ENCODE measurements around the gene DGKQ. TPM values are rescaled to one million over a fixed set of nuclear protein-coding genes. Genes with fewer than 3 reads are reported as not detected.

DGKQ gene
- total and polyA plus RNA-seq, 2 donors (not counting 3 experiments of a cell fraction or from before 2014, with no cell fraction given), result 15.8 to 20.2 TPM

DNA sequence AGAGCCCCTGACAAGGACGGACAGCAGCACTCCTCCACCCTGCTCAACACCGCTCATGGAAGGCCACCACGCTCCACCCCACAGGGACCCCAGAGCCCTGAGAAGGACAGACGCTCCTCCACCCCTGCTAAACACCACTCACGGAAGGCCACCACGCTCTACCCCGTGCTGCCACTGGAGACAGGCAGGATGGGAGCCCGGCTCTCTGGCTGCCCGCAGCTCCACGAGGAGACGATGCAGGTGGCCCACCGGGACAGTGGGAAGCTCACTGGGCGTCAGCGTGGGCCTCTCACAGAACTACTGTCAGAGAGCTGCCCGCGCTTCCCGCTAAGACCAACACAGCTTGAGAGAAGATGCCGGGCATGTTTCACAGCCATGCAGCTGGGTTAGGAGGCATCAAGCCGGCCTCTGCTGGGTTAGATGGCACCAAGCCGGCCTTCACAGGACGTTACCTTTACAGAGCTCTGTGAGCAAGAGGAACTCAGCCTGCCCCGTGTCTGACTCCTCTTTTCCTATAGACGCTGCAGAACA, 62.1 kb downstream of the DGKQ start:
- Histone ChIP-seq H3K4me2 (ENCODE audit: insufficient read depth, low read length) (no peak overlapping the region), H3K4me3 (replicated peaks in 1 of 3; ENCODE audit: insufficient read depth in 1 of 3, low read depth in 1 of 3, low read length in 3 of 3) (no peak overlapping the region), H3K27me3 (ENCODE audit: control insufficient read depth in 2 of 2, insufficient read depth in 2 of 2, low read length in 2 of 2) (no peaks in the 10 kb centered on the region), H3K9me3 (replicated peaks; ENCODE audit: control insufficient read depth, insufficient read depth, low read length) (no peaks in the 10 kb centered on the region), H3K4me1 (ENCODE audit: control insufficient read depth, extremely low read depth, insufficient read depth, low read length) (peaks cover 17% of the 10 kb centered on the region), H2AFZ (ENCODE audit: low read depth, low read length) (no peak overlapping the region), H3K36me3 (ENCODE audit: control insufficient read depth in 2 of 2, extremely low read depth in 1 of 2, insufficient read depth in 2 of 2, low read length in 2 of 2) (peaks cover 4 to 9% of the 10 kb centered on the region in 2 experiments), H4K20me1 (replicated peaks; ENCODE audit: control insufficient read depth, extremely low read depth, insufficient read depth, low read length) (peaks cover 5% of the 10 kb centered on the region), H3K27ac (ENCODE audit: insufficient read depth, low read depth, low read length) (no peak overlapping the region), H3K9ac (replicated peaks; ENCODE audit: extremely low read depth, insufficient read depth, low read length) (no peak overlapping the region), H3K9me1 (replicated peaks; ENCODE audit: control insufficient read depth, extremely low read depth, insufficient read depth, low read length) (no peaks in the 10 kb centered on the region), H3K79me2 (ENCODE audit: control insufficient read depth, insufficient read depth, low read length) (peaks cover 31% of the 10 kb centered on the region)
- intact Hi-C loops (cut with micrococcal nuclease) (no loop called here), dilution Hi-C loops (cut with MboI; ENCODE audit: extremely low pct_ligation_motif_present, low sequenced_read_pairs) (no loop called here)
- CTCF ChIA-PET, result interaction anchor here (1.5 kb wide), 1 partner anchor 21 kb away, joined by 3 read pairs; the partner anchor contains the start of genes GAK and TMEM175
- no peak for TF ChIP-seq POLR2A (IDR thresholded peaks at IDR 0.05; ENCODE audit: low read depth, low read length)
- no peak for TF ChIP-seq POLR2AphosphoS5 (IDR thresholded peaks at IDR 0.05; ENCODE audit: insufficient read depth, low read depth, low read length)
- no peak for TF ChIP-seq JUN (IDR thresholded peaks at IDR 0.05; ENCODE audit: borderline replicate concordance, insufficient read depth, insufficient read length, low read depth)
- TF ChIP-seq GATA2 (IDR thresholded peaks at IDR 0.05; ENCODE audit: insufficient read depth, insufficient read length, low read depth, low read length), result no peak
- TF ChIP-seq, protein P1, sequence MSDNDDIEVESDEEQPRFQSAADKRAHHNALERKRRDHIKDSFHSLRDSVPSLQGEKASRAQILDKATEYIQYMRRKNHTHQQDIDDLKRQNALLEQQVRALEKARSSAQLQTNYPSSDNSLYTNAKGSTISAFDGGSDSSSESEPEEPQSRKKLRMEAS (IDR thresholded peaks at IDR 0.05; ENCODE audit: insufficient read depth, insufficient read length), result no peak
- TF ChIP-seq MYC (IDR thresholded peaks at IDR 0.05; ENCODE audit: low read depth, low read length), result no peak
- no TSS peak for BruUV-seq (replicated peaks)
- FAIRE-seq, result no peak
- POLR2A ChIA-PET, result no interaction called here
- no peak for DNase-seq (ENCODE audit: low read depth, low spot score)

DNA sequence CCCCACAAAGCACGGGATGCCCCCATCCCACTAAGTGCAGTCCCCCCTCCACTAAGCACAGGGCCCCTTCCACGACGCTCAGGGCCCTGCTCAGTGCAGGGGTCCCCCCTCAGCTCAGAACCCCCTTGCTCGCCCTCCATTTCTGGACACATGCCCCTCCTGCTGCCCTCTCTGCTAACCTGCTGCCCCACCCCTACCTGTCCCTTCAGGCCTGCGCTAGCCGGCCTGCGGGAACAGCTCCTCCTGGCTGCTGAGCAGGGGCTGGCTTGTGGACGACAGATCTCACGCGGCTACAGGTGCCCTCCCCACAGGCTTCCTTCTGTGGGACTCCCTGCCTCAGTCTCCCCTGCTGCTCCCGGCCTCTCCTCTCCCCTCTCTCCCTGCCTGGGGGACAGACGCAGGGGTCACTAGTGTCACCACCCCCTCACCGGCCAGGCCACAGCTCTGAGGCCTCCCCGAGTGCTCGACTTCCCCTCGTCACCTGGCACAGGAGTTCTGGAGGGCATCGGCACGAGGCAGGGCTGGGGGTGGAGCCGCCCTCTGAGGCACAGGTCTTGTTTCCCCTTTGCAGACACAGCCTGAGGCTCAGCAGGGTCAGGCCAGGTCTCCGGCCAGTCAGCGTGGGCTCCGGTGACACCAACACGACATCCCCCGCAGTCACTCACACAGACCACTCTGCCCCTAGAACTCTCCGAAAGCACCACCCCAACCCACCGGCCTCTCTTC, 62.8 kb downstream of the DGKQ start:
- no peak for DNase-seq (ENCODE audit: low read depth, low spot score)
- H3K27me3 ChIP-seq (ENCODE audit: control insufficient read depth in 2 of 2, insufficient read depth in 2 of 2, low read length in 2 of 2), result no peaks in the 10 kb centered on the region
- no peak overlapping the region for H2AFZ ChIP-seq (ENCODE audit: low read depth, low read length)
- CTCF ChIA-PET, result interaction anchor here (1.5 kb wide), 1 partner anchor 21 kb away, joined by 3 read pairs; the partner anchor contains the start of genes GAK and TMEM175
- BruUV-seq (replicated peaks), result no TSS peak
- H3K4me2 ChIP-seq (ENCODE audit: insufficient read depth, low read length), result no peak overlapping the region
- TF ChIP-seq EZH2 (IDR thresholded peaks at IDR 0.05; ENCODE audit: borderline replicate concordance, low read depth, low read length, severe bottlenecking) (no peak), GATA2 (IDR thresholded peaks at IDR 0.05; ENCODE audit: insufficient read depth, insufficient read length, low read depth, low read length) (no peak), MYC (IDR thresholded peaks at IDR 0.05; ENCODE audit: low read depth, low read length) (no peak), JUN (IDR thresholded peaks at IDR 0.05; ENCODE audit: borderline replicate concordance, insufficient read depth, insufficient read length, low read depth) (no peak), FOS (IDR thresholded peaks at IDR 0.05; ENCODE audit: borderline replicate concordance, insufficient read depth, low read length) (no peak), POLR2A (IDR thresholded peaks at IDR 0.05; ENCODE audit: low read depth, low read length) (no peak), POLR2AphosphoS5 (IDR thresholded peaks at IDR 0.05; ENCODE audit: insufficient read depth, low read depth, low read length) (no peak)
- TF ChIP-seq, protein P2, sequence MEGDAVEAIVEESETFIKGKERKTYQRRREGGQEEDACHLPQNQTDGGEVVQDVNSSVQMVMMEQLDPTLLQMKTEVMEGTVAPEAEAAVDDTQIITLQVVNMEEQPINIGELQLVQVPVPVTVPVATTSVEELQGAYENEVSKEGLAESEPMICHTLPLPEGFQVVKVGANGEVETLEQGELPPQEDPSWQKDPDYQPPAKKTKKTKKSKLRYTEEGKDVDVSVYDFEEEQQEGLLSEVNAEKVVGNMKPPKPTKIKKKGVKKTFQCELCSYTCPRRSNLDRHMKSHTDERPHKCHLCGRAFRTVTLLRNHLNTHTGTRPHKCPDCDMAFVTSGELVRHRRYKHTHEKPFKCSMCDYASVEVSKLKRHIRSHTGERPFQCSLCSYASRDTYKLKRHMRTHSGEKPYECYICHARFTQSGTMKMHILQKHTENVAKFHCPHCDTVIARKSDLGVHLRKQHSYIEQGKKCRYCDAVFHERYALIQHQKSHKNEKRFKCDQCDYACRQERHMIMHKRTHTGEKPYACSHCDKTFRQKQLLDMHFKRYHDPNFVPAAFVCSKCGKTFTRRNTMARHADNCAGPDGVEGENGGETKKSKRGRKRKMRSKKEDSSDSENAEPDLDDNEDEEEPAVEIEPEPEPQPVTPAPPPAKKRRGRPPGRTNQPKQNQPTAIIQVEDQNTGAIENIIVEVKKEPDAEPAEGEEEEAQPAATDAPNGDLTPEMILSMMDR (IDR thresholded peaks at IDR 0.05; ENCODE audit: extremely low read depth in 1 of 2, insufficient read depth in 1 of 2, low read depth in 1 of 2, low read length in 2 of 2), result no peak
- TF ChIP-seq, protein P1 (IDR thresholded peaks at IDR 0.05; ENCODE audit: insufficient read depth, insufficient read length), result no peak
- POLR2A ChIA-PET, result no interaction called here
- H3K9me3 ChIP-seq (replicated peaks; ENCODE audit: control insufficient read depth, insufficient read depth, low read length), result no peaks in the 10 kb centered on the region
- peaks cover 14% of the 10 kb centered on the region for H3K4me1 ChIP-seq (ENCODE audit: control insufficient read depth, extremely low read depth, insufficient read depth, low read length)
- no peak for FAIRE-seq
- peaks cover 30% of the 10 kb centered on the region for H3K79me2 ChIP-seq (ENCODE audit: control insufficient read depth, insufficient read depth, low read length)
- no peaks in the 10 kb centered on the region for H4K20me1 ChIP-seq (replicated peaks; ENCODE audit: control insufficient read depth, extremely low read depth, insufficient read depth, low read length)
- no peak overlapping the region for H3K9ac ChIP-seq (replicated peaks; ENCODE audit: extremely low read depth, insufficient read depth, low read length)
- dilution Hi-C loops (cut with MboI; ENCODE audit: extremely low pct_ligation_motif_present, low sequenced_read_pairs), result no loop called here
- no peak overlapping the region for H3K4me3 ChIP-seq (replicated peaks in 1 of 3; ENCODE audit: insufficient read depth in 1 of 3, low read depth in 1 of 3, low read length in 3 of 3)
- peaks cover 4 to 9% of the 10 kb centered on the region in 2 experiments for H3K36me3 ChIP-seq (ENCODE audit: control insufficient read depth in 2 of 2, extremely low read depth in 1 of 2, insufficient read depth in 2 of 2, low read length in 2 of 2)
- H3K9me1 ChIP-seq (replicated peaks; ENCODE audit: control insufficient read depth, extremely low read depth, insufficient read depth, low read length), result no peaks in the 10 kb centered on the region
- intact Hi-C loops (cut with micrococcal nuclease), result no loop called here
- H3K27ac ChIP-seq (ENCODE audit: insufficient read depth, low read depth, low read length), result no peak overlapping the region

All from endothelial cell of umbilical vein (primary cell).